KBM-7 (cell line): ENCODE measurements around the gene MDC1.
A peak's percentile ranks its signal among the peaks of the same experiment; 100 is the strongest.

Source experiments
- DNase-seq: peaks from one replicate; pipeline ENCODE4 v3.0.0-alpha.2; 2015
- in situ Hi-C: fragments of 300-500 bp; cut with MboI; formaldehyde crosslinking; loops from 2 replicates; pipeline ENCODE4 v1.14.3; 2020; ENCODE audit warnings: low sequenced_read_pairs, low pct_unique_long_range_greater_than_20kb, mixed read lengths

MDC1 gene

DNA sequence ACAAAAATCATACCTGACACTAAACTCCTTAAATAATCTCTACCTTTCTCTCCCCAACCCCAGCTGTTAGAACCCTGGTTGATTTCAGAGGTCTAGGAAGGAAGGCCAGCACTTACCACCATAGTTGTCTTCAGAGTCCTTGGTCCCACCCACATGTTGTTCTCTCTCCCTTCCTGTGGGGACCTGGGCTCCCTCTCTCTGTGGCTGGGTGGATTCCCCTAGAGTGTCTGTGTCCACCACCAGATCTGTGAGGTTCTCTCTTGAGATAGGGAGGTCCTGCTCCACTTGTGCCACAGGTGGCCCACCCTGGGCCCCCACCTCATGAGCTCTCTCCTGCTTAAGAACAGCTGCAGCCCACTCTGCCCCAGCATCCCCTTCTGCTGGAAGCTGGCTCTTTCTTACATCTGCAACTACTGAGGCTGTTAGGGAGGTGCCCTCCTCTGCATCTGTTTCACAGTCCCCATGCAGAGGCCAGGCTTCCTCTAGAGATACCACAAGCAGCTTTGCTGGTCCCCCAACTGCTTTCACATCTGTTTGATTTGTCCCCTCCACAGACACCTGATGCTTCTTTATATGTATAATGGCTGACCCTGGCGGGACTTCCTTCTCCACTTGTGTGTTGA, 5.2 kb downstream of the MDC1 start:
- no peak for DNase-seq
- in situ Hi-C loops = no loop called here

DNA sequence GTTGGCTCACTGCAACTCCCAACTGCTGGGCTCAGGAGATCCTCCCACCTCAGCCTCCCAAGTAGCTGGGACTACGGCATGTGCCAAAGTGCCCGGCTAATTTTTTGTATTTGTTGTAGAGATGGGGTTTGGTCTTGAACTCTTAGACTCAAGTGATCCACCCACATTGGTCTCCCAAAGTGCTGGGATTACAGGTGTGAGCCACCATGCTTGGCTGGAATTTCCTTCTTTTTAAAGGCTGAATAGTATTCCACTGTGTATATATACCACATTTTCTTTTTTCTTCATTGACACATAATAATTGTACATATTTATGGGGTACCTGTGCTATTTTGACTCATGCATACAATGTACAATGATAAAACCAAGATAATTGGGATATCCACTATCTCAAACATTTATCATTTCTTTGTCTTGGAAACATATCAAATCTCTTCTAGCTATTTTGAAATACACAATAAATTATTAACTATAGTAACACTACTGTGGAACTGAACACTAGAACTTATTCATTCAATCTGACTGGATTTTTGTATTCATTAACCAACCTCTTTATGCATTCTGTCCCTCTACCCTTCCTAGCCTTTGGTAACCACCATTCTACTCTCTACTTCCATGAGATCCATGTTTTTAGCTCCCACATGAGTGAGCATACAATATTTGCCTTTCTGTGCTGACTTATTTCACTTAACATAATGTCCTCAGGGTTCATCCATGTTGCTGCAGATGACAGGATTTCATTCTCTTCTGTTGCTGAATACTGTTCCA, 7.8 kb downstream of the MDC1 start:
- DNase-seq = no peak
- in situ Hi-C loops = no loop called here

DNA sequence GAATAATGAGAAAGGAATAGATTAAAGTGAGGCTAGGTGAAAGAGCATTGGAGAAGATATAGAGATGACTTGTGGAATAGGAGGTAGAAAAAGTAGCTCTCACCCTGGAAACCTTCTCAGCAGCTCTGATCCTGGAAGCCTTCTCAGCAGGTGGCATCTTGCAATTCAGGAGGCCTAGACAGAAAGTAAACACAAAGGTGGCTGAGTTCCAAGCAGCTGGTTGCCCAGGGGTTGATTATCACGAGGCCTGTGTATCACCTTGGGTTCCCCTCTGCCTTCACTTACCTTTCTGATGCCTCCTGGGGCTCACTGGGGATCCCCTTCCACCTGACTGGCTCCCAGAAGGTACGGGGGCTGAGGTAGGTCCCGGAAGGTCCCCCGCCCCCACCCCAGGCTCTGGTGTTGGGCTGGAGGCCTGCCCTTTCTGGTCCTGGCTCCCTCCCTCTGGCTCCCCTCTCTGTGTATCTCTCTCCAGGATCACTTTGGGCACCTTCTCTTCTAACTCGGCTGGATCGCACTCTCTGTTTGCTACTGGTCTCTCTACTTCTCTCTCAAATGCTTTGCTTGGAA, 9.7 kb downstream of the MDC1 start:
- DNase-seq = no peak
- in situ Hi-C loops = no loop called here

DNA sequence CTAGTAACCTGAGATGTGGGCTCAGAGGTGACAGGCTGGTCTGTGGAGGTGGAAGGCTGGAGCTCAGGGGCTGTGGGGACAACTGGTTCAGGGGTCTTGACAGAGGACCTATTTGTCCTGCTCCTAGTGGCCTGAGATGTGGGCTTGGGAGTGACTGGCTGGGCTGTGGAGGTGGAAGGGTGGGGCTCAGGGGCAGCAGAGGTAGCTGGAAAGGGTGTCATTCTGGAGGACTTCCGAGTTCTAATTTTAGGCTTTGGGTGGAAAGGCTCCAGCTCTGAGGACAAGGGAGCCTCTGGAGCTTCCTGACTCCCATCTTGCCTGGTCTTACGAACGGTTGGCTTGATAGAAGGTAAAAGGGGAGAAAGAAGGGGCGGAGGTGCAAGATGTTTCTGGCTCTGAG, 11.5 kb downstream of the MDC1 start:
- no peak for DNase-seq
- in situ Hi-C loops = no loop called here

DNA sequence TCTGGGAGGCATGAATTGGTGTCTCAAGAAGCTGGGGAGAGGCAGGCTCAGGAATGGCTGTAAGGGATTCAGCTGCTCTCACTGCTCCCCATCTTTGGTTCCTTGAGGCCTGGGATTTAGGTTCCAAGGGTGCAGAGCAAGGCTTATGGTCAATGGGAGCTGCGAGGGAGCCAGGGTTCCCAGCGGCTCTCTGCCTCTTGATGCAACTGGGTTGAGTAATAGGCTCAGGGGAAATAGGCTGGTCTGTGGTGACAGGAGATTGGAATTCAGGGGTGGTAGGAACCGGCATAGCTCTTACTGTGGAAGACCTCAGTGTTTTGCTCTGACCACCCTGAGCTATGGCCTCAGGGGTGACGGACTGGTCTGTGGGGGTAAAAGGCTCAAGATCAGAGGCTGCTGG, 13.3 kb downstream of the MDC1 start:
- DNase-seq = no peak
- in situ Hi-C loops = no loop called here

DNA sequence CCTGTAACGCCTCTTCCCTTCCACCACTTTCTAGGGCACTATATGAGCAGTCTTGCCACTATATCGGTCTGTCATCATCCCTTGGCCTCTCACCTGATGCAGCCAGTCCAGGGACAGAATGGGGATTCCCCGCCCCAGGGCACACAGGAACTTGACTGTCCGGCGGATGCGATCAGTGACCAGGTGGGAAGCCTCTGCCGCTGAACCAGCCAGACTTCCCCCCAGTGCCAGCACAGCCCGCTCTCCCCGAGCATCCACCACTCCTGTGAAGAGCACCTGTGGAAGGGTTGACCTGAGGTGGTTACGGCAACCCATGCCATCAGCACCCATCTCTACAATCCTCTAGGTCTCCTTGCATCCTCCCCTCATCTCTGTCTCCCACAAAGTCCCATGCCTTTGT, 14.1 kb downstream of the MDC1 start:
- in situ Hi-C loops = no loop called here
- no peak for DNase-seq

DNA sequence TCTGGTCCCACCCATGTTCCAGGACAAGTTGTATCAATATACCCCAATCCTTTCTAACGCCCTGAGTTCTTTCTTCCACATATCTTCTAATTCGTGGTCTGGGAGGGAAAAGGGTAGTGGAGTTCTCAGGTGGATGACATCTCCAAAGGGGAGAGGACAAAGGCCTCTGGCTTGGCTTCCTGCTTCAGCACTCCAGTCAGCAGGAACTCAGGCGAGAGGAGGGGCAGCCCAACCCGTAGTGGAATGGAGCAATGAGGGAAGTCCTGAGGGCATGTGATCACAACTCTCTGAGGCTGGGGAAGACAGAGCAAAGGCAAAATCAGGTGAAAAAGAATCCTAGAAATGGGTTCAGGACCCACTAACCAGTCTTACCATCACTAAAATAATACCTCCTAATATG, 16.7 kb downstream of the MDC1 start:
- in situ Hi-C loops = no loop called here
- no peak for DNase-seq

DNA sequence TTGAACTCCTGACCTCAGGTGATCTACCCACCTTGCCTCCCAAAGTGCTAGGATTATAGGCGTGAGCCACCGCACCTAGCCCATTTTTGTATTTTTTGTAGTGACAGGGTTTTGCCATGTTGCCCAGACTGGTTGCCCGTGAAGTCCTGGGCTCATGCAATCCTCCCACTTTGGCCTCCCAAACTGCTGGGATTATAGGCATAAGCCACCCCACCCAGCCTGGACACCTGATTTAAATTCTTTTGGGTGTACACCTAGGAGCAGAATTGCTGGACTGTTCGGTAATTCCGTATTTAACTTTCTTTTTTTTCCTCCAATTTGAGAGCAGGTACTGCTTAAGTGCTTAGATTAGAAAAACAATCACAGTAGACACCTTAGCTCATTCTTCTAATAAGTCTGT, 20.6 kb downstream of the MDC1 start:
- no peak for DNase-seq
- in situ Hi-C loops = no loop called here

DNA sequence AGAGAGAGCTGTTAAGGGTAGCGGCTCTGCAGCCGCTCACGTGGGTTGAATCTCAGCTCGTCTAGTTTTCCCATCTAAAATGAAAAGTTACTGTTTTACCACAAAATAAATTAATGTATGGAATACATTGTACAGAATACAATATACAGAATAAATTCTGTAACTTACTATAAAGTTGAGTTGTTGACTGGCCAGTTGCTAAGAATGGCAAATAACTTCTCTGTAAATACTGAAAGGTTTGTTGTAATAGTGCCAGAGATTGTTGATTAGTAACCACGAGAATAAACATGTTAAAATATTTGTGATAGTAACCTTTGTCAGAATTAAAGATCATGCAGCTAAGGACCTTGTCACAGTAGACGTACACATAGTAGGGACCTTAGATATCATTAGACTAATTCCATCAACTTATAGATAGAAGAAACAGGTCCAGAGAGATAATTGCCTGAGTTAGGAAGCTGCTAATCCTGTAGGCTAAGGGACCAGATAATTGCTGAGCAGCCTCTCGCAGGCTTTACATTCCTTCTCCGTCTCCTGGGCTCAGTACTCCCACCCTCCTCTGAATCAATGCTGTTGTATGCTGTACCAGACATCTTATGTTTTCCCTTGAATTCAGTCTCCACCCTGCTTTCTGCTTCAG, 25.8 kb downstream of the MDC1 start:
- DNase-seq = no peak

DNA sequence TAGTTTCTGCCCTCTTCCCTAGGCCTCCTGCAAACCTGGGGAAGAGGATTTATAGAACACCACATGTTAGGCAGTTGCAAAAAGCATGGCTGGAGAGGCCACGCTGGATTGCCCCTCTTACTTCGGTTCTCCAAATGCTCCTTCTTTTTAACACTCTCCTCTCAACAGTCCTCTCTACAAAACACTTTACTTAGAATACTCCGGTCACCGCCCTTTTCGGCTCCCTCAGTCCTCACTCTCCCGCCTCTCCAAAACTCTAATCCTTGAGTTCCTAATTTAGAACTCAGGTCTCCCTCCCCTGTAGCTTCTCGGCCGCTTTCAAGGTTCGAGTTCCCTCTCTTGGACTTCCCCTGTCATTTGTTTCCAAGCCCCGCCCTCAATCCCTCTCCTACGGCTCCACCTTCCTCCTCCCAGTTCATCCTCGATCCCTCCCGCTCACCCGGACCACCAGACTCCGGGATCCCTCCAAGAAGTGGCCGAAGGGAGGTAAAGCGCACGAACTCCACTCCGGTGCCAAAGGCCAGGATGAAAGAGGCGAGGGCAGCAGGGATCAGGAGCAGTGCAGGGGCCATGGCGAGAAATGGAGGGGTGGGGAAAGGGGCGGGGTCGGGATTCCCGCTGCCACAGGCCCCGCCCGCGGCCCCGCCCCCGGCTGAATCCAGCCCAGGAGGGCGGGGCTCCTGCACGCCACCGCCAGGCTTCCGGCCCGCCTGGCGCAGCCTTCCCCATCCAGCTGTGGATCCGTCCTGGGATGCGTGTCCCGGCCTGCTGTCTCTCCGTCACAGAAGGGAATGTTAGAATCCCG, 26.5 kb downstream of the MDC1 start, which contains the start of gene NRM:
TSS of gene NRM (minus strand) at position 582 of the 805 bp plus-strand sequence. CDS start at position 572, 10 bp downstream.
- DNase-seq = peak; percentile 91
- in situ Hi-C loops = no loop called here

More for the DNA sequence above, 25.8 kb downstream of the MDC1 start:
- in situ Hi-C loops = no loop called here

DNA sequence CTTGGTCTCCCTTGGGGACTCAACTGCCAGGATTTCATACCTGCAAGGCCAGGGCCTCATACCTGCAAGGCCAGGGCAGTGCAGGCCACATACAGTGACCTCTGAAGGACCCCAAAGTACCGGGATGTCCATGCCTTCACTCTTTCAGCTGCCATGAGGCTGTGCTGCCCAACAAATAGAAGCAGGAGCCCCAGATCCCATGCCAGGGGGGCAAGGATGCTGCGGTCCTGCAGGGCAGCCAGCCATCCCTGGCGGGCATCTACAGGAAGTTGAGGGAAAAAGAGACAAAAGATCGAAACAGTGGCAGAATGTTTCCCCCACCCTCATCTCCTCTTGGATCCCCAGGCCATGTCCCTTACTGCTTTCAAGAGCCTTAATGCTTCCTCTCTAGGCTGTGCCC, 27.1 kb downstream of the MDC1 start:
- in situ Hi-C loops = no loop called here

DNA sequence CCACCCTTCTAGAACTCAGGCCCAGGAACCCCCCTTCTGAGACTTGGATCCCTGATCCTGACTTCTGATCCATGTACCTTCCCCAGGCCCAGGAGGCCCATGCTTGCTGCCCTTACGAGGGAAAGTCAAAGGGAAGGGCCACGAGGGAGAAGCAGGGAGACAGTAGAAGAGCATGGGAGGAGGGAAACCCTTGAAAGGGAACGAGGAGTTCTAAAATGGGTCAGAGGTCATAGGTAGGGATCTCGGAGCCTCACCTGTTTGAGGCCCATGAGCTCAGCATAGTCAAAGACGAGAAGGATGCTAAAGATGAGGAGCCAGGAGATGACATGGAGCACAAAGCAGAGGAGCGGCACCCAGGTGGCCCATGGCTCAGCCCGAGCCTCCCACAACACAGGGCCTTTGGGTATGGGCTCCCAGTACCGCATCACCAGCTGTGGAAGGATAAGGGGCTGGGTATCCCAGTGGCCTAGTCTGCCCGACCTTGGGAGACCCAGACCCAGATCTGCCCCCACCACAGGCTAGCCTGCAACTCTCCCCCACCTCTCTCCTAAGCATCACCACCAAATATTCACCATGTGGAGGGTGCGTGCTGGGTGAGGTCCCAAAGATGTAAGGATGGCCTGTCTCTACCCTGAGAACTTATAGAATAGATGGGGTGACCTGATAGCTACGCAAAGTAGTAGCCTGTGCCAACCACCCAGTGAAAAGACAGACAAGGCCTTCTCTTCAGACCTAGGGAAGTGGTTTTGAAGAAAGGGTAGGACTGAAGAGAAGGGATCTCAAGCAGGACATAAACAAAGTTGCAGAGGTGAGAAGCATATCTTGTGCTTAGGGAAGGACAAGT, 27.8 kb downstream of the MDC1 start:
- in situ Hi-C loops = no loop called here
- no peak for DNase-seq

More for the DNA sequence above, 27.1 kb downstream of the MDC1 start:
- DNase-seq = no peak

DNA sequence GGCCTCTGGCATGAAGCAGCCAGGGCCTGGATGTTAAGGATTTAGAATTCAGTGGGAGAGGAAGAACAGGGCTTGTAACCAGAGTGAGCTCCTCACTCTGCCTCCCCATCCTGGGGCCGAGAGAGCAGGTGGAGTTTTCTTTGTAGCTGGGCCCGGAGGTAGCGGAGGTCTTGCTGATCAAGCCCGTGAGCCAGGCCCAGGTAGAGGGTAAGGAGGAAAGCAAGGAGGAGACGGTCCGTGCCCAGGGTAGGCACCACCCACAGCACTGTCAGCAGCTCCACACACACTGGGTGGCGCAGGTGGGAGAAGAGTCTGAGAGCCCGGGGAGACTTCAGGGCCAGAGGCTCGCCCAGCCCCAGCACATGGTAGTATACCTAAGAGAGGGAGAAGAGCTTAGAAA, 28.5 kb downstream of the MDC1 start:
- in situ Hi-C loops = no loop called here
- DNase-seq = no peak

DNA sequence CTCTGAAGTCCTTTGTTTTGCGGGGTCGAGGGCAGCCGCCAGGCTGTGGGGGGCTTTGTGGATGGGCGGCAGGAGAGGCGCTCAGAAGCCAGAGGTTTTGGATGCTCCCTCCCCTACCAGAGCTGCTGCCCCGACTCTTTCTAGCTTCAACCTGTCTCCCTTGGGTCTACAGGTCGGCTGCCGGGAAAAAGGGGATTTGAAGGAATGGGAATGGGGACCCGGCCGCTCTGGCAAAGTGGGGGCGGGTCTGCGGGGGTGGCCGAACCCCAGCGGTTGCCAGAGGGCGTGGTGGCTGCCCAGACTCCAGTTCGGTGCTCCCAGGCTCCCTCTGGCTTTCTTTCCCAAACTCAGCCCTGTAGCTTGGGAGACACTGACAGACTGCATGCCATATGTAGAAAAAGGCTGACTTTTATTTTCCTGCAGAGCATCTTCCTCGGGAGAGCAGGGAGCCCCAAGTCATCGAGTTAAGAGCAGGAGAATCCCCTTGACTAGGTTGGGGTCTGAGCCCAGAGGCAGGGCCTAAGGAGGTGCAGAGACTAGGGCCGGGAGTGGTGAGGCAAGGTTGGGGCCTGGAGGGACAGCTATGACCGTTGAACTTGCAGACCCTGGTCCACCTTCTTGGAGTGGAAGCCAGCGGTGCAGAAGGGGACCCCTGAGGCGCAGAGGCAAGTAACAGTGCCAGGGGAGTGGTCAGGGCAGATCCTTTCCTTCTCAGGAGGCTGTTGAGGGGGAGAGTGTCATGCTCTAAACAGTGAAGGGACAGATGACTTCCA, 29.2 kb downstream of the MDC1 start:
- no peak for DNase-seq
- in situ Hi-C loops = no loop called here

DNA sequence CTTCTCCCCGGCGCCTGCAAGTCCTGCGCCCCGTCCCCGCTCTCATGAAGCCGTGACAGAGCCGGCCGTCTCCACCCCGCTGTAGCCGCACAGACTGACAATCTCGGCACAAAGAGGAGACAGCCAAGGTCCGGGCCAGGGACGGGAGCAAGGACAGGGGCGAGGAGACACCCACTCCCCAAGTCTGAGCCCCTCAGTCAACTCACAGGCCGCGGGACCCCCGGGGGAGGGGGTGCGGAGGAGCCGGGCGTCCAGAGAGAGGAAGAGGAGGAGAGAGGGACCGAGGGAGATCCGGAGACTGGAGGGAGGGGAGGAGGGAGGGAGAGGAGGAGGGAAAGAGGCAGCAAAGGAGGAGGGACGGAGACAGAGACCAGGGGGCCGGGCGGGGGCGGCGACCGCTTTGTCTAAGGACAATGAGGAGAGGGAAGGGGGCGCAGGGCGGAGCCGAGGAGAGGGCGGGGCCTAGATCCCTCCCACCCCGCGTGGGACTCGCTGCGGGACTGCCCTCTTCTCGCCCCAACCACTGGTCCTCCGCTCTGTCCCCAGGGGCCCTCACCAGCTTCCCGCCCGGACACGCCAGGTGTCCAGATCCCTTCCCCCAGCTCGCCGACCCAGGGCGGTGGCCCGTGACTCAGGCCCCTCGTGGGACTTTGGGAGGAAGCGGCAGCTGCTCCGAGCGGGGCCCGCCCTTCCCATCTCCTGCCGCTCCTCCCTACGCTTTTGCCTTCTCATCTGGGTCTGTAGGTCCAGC, 30.0 kb downstream of the MDC1 start:
- peak; percentile 96 for DNase-seq
- in situ Hi-C loops = no loop called here

DNA sequence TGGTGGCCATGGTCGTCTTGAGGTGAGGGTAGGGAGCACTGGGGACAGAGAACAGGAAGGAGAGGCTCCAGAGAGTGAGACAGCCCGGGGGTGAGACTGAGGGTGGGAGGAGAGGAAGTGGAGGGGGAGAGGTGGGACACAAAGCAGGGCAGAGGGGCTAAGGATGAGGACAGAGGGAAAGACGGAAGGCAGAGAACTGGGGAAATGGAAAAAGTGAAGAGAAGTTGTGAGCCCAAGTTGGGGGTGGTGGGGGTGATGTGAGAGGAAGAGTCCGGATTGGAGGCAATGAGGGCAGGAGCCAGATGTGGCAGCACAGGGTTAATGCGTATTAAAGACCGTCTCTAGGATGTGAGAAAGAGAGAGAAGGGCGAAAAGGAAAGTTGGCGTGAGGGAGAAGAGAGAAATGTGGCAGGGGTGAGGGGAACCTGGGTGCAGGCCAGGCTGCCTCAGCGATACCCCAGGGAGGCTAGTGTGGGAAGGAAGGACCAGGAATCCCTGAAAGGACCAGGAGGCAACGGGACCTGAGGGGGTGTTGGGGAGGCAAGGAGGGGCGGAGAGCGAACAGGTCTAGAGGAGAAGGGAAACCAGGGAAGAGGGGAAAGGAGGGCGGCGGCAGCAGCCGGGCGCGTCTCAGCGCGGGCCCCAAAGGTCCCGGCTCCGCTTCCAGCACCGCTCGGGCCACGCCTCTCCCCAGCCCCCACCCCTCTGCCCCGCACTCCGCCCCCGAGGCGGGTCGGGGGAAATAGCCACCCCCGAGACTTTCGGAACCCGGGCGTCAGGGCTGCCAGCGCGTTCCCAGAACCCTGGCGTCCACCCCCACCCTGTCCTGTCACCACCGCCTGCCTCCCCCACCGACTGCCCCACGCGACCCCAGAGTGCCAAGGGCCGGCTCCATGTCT, 30.8 kb downstream of the MDC1 start, which contains the start of gene PPP1R18:
TSS of gene PPP1R18 (minus strand) at position 637 of the 899 bp plus-strand sequence. CDS start at position 10, 627 bp downstream.
- peak; percentile 51 for DNase-seq
- in situ Hi-C loops = no loop called here
